Kidney (tissue), 14 donors: Measurements from ENCODE around the gene TMX1. TPM values are rescaled to one million over a fixed set of nuclear protein-coding genes. Genes with fewer than 3 reads are reported as not detected.

Experiments
- DNase-seq, 5 donors: peaks; one replicate each; pipeline ENCODE4 v3.0.0-alpha.2; 2013 to 2020
- FAIRE-seq: peaks from 2 replicates; lab custom pipeline; 2012; peaks lifted over from hg19 to GRCh38; lab: Jason Lieb, UNC
- H3K27ac ChIP-seq, 2 donors: one replicate each; pipeline ENCODE4 v1.7.0; 2013; ENCODE audit warnings: low read depth in 2 of 2, low read length in 2 of 2, inconsistent platforms in 1 of 2
- H3K27me3 ChIP-seq: one replicate; pipeline ENCODE4 v1.7.1; 2013; ENCODE audit warnings: low read length, inconsistent platforms; ENCODE audit not compliant: control insufficient read depth, insufficient read depth
- H3K36me3 ChIP-seq, 3 donors: one replicate each; pipeline versions ENCODE4 v1.7.0 to v1.7.1; 2013; ENCODE audit warnings: low read length in 3 of 3, control low read depth in 1 of 3, inconsistent platforms in 1 of 3; ENCODE audit not compliant: insufficient read depth in 3 of 3, control insufficient read depth in 2 of 3
- H3K4me1 ChIP-seq, 3 donors: one replicate each; pipeline versions ENCODE4 v1.7.0 to v1.7.1; 2013; ENCODE audit warnings: low read length in 3 of 3, inconsistent platforms in 1 of 3, low read depth in 1 of 3; ENCODE audit not compliant: control insufficient read depth in 2 of 3, insufficient read depth in 2 of 3
- H3K4me3 ChIP-seq, 3 donors: one replicate each; pipeline versions ENCODE4 v1.7.0 to v1.8.1; 2013; ENCODE audit warnings: low read length in 3 of 3, control low read depth in 1 of 3, inconsistent platforms in 1 of 3
- H3K9ac ChIP-seq, 3 donors: one replicate each; pipeline versions ENCODE4 v1.7.0 to v1.7.1; 2013; ENCODE audit warnings: low read length in 3 of 3, control low read depth in 1 of 3, inconsistent platforms in 1 of 3
- H3K9me3 ChIP-seq, 3 donors: one replicate each; pipeline versions ENCODE4 v1.7.0 to v1.7.1; 2013; ENCODE audit warnings: low read length in 3 of 3, control low read depth in 1 of 3, inconsistent platforms in 1 of 3; ENCODE audit not compliant: control insufficient read depth in 2 of 3, insufficient read depth in 1 of 3
- intact Hi-C: fragments of 100-400 bp; cut with DNase I; formaldehyde crosslinking; loops from one replicate; pipeline ENCODE4 v1.11.1; 2022
- polyA plus RNA-seq: library from polyadenylated mRNA; stranded (reverse); fragments of 350-450 nt; fragmentation: Illumina TruSeq; extraction: RNeasy Lipid Tissue Mini Kit (QIAGEN cat#74804); gene quantifications from one replicate; pipeline ENCODE4 v1.2.3, GENCODE V29; 2014; ENCODE audit warnings: low read depth, low replicate concordance; ENCODE audit not compliant: insufficient read depth
- total RNA-seq: library from RNA; stranded (reverse); fragmentation: NEBNext Ultra II Directional; extraction: Animal tissue kit (Norgen Biotek cat#: 25700); gene quantifications from one replicate; pipeline ENCODE4 v1.2.1, GENCODE V29; 2021
- TF ChIP-seq, protein P1 (sequence below): IDR thresholded peaks from 3 replicates; pipeline ENCODE4 v1.5.1; 2012; ENCODE audit warnings: mild to moderate bottlenecking, moderate library complexity, borderline replicate concordance; ENCODE audit not compliant: insufficient read depth; ENCODE audit errors: extremely low read depth
- donor health status: control.
- donor health status: control.
- donor health status: control.
- donor health status: control.
- donor health status: control.
- donor health status: DM: yes; HTN: yes; CAD: no.
- donor health status: Normal renal cell carcinoma (clear cell type).

The TMX1 gene
- total and polyA plus RNA-seq, 2 donors from 2014 or later, result 12.3 to 31.6 TPM

DNA sequence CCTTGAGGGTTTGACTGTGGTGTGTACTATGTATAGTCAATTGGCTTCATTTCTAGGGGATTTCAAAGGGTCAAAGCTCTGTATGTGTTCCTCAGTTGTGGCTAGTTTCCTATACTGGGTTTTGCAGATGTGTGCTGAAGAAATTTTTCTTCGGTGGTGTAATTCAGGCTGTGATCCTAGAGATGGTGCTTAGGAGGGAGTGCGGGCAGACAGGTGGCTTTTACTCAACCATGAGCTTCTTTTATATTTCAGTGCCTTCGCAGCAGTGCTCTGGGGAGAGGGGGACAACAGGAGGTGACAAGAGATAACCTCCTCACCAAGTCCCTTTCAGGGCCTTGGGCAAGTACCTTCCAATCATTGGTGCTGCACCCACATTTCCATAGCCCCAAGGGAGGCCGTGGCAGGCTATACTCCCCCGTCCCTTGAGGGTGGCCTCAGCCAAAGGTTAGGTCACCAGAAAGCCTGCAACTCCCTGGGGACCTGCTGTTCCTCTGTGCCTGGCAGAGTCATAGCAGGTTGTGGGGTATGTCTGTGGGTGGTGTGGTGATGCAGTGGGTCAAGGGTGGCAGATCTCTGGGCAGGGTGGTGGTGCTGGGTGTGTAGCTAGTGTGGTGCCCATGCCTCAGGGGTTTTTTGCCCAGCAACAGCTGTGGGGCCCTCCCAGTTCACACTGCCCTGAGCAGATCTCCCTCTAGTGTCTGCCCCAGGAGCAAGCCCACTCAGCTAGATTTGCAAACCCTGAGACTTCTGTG, 37.0 kb upstream of the TMX1 start:
- intact Hi-C loops, result no loop called here
- no peak overlapping the region for H3K4me3 ChIP-seq
- no peak for FAIRE-seq
- H3K36me3 ChIP-seq, result no peaks in the 10 kb centered on the region
- H3K27ac ChIP-seq, result no peak overlapping the region
- no peak for DNase-seq
- TF ChIP-seq, protein P1, sequence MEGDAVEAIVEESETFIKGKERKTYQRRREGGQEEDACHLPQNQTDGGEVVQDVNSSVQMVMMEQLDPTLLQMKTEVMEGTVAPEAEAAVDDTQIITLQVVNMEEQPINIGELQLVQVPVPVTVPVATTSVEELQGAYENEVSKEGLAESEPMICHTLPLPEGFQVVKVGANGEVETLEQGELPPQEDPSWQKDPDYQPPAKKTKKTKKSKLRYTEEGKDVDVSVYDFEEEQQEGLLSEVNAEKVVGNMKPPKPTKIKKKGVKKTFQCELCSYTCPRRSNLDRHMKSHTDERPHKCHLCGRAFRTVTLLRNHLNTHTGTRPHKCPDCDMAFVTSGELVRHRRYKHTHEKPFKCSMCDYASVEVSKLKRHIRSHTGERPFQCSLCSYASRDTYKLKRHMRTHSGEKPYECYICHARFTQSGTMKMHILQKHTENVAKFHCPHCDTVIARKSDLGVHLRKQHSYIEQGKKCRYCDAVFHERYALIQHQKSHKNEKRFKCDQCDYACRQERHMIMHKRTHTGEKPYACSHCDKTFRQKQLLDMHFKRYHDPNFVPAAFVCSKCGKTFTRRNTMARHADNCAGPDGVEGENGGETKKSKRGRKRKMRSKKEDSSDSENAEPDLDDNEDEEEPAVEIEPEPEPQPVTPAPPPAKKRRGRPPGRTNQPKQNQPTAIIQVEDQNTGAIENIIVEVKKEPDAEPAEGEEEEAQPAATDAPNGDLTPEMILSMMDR, result no peak
- no peaks in the 10 kb centered on the region for H3K4me1 ChIP-seq
- H3K9ac ChIP-seq, result no peak overlapping the region
- no peaks in the 10 kb centered on the region for H3K27me3 ChIP-seq
- no peaks in the 10 kb centered on the region for H3K9me3 ChIP-seq

DNA sequence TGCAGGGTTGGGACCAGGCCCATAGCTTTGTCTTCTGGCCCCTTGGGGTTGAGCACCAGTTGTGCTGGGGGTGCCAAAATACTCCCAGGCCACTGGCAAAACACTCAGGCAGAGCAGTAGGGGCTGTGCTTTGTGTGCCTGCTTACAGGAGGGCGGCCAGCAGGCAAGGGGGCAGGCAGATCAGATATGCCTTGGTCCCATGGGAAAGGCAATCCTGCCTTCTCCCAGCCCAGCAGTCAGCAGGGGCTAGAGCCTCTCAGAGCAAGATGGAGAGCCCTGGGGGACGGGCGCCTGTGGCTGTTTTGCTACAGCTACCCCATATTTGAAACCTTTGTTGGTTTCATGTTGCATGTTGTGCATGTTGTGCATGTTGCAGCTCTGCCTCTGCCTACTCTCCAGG, 36.2 kb upstream of the TMX1 start:
- DNase-seq (no peak), FAIRE-seq (no peak)
- H3K27me3 ChIP-seq, result no peaks in the 10 kb centered on the region
- TF ChIP-seq, protein P1, result no peak
- H3K4me1 ChIP-seq, result no peaks in the 10 kb centered on the region
- no peak overlapping the region for H3K9ac ChIP-seq
- H3K9me3 ChIP-seq, result no peaks in the 10 kb centered on the region
- H3K36me3 ChIP-seq, result no peaks in the 10 kb centered on the region
- intact Hi-C loops, result no loop called here
- no peak overlapping the region for H3K4me3 ChIP-seq
- no peak overlapping the region for H3K27ac ChIP-seq

DNA sequence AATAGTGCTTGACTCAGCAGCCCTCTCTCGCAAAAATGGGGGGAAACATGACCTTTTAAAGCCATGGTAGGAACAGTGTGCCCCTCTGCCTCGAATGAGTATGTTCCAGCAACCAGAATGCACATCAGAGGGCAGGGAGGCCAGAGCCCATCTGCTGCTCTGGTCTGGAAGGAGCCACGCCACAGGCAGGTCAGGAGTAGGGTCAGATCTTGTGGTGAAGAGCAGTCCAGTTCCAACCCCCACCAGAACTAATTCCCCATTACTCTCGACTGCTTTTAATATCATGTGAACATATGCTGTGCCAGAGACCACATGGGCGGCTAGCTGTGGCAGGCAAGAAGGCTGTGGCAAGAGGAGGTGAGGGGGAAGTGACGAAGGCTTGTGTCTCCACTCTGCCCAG, 34.6 kb upstream of the TMX1 start:
- H3K9ac ChIP-seq, result no peak overlapping the region
- TF ChIP-seq, protein P1, result no peak
- intact Hi-C loops, result no loop called here
- H3K27ac ChIP-seq, result no peak overlapping the region
- DNase-seq (no peak), FAIRE-seq (no peak)
- H3K9me3 ChIP-seq, result no peaks in the 10 kb centered on the region
- no peak overlapping the region for H3K4me3 ChIP-seq
- H3K4me1 ChIP-seq, result no peaks in the 10 kb centered on the region
- H3K27me3 ChIP-seq, result no peaks in the 10 kb centered on the region
- H3K36me3 ChIP-seq, result no peaks in the 10 kb centered on the region
